Adrenal gland (tissue), 12 donors: ENCODE results near the gene LCOR. TPM values are rescaled to one million over a fixed set of nuclear protein-coding genes. Genes with fewer than 3 reads are reported as not detected.

ENCODE experiments used
- DNase-seq, 7 donors: peaks; one replicate each; pipeline ENCODE4 v3.0.0-alpha.2; 2019 to 2020
- H3K27ac ChIP-seq, 5 donors: fragments of 200-600 bp; sonication (generic) in 4 of 5; 1 replicate in 3 of 5; 2 replicates in 2 of 5; pipeline versions ENCODE4 v1.5.1 to v1.8.0; 2016 to 2020; ENCODE audit warnings: mild to moderate bottlenecking in 1 of 5
- H3K27me3 ChIP-seq: fragments of 200-600 bp; 2 replicates; pipeline ENCODE4 v1.8.0; 2021
- H3K36me3 ChIP-seq, 2 donors: fragments of 200-600 bp; replicated peaks in 1 of 2; 1 replicate in 1 of 2; 2 replicates in 1 of 2; pipeline versions ENCODE4 v1.5.1 to v1.8.0; 2018 to 2022
- H3K4me1 ChIP-seq, 2 donors: fragments of 200-600 bp; replicated peaks in 1 of 2; 1 replicate in 1 of 2; 2 replicates in 1 of 2; pipeline versions ENCODE4 v1.5.1 to v1.8.0; 2018 to 2021
- H3K4me3 ChIP-seq, 4 donors: fragments of 200-600 bp; sonication (generic) in 3 of 4; one replicate each; pipeline ENCODE4 v1.5.1; 2016 to 2018
- H3K9me3 ChIP-seq, 3 donors: fragments of 200-600 bp; sonication (generic) in 1 of 3; replicated peaks in 1 of 3; 1 replicate in 2 of 3; 2 replicates in 1 of 3; pipeline versions ENCODE4 v1.5.1 to v1.8.0; 2016 to 2021
- CTCF ChIP-seq, 6 experiments: fragments of 450-650 bp in 4 of 6; fragments of 200-600 bp in 2 of 6; sonication (generic) in 1 of 6; IDR thresholded peaks; 1 replicate in 5 of 6; 2 replicates in 1 of 6; pipeline versions ENCODE4 v1.5.1 to v1.8.0; 2016 to 2021; ENCODE audit warnings: antibody characterized with exemption in 6 of 6, mild to moderate bottlenecking in 2 of 6, moderate library complexity in 1 of 6
- POLR2A ChIP-seq, 2 donors: fragments of 450-650 bp; IDR thresholded peaks; one replicate each; pipeline ENCODE4 v1.6.1; 2017; ENCODE audit warnings: antibody characterized with exemption in 2 of 2, mild to moderate bottlenecking in 2 of 2, moderate library complexity in 1 of 2
- WGBS, 4 donors: extraction: QIAGEN DNeasy Blood & Tissue Kit in 2 of 4; methylation state at CpG; one replicate each; pipeline versions ENCODE4 v1.1.5 to v1.1.7; 2013 to 2017; 5-methylcytosine and 5-hydroxymethylcytosine counted together
- intact Hi-C, 2 donors: fragments of 100-400 bp; cut with DNase I; formaldehyde crosslinking; loops; one replicate each; pipeline versions ENCODE4 v1.14.1 to v1.15.0; 2022 to 2023
- polyA plus RNA-seq, 3 donors: library from polyadenylated mRNA; stranded (reverse); fragments of 200-250 nt in 2 of 3; fragments of 350-450 nt in 1 of 3; fragmentation: Illumina TruSeq in 1 of 3; extraction: RNeasy Lipid Tissue Mini Kit (QIAGEN cat#74804) in 1 of 3; gene quantifications; one replicate each; pipeline ENCODE4 v1.2.3, GENCODE V29; 2013 to 2014
- total RNA-seq, 9 donors: library from RNA; depleted of rRNA in 4 of 9; stranded (reverse); fragments of >200 nt in 4 of 9; fragments of 120-200 nt in 1 of 9; fragmentation: NEBNext Ultra II Directional in 1 of 9; extraction: Animal tissue kit (Norgen Biotek cat#: 25700) in 1 of 9; gene quantifications; one replicate each; pipeline versions ENCODE4 v1.1.0 to v1.2.4, GENCODE V29; 2013 to 2023
- donor health status: healthy with polysubstance abuse.
- donor health status: Bipolar disorder and iron deficiency.
- donor health status: DM: yes; HTN: yes; CAD: no.
- donor health status: DM: no; HTN: no; CAD: no.
- donor health status: DM: no; HTN: no; CAD: no.
- donor health status: DM: yes; HTN: yes; CAD: no.

The LCOR gene
- total and polyA plus RNA-seq, 12 donors, result 1.5 to 38.4 (median 17.2) TPM

GRCh38 chr10:97006364-97006763, 174.3 kb downstream of the LCOR start:
- WGBS, 4 donors, result 53 to 84% (median 76%) methylated on average over 6 of the region's 6 CpGs

GRCh38 chr10:97007417-97007816, 175.3 kb downstream of the LCOR start:
- TF ChIP-seq CTCF (IDR thresholded peaks at IDR 0.05) (no peak), POLR2A (IDR thresholded peaks at IDR 0.05) (no peak)
- Histone ChIP-seq H3K4me1 (no peaks in the 10 kb centered on the region), H3K36me3 (no peaks in the 10 kb centered on the region), H3K4me3 (no peak overlapping the region), H3K27ac (no peak overlapping the region), H3K27me3 (no peaks in the 10 kb centered on the region), H3K9me3 (peaks cover 0 to 7% (median 0%) of the 10 kb centered on the region in 3 donors)
- intact Hi-C loops, result no loop called here
- no peak for DNase-seq
- 92 to 98% (median 94%) methylated on average over 1 of the region's 1 CpG for WGBS, 4 donors

More at GRCh38 chr10:97006364-97006763, 174.3 kb downstream of the LCOR start:
- no peak overlapping the region for H3K4me3 ChIP-seq
- no peak for DNase-seq
- no peak overlapping the region for H3K27ac ChIP-seq
- H3K4me1 ChIP-seq, result no peaks in the 10 kb centered on the region
- H3K9me3 ChIP-seq, result peaks cover 0 to 7% (median 0%) of the 10 kb centered on the region in 3 donors
- H3K36me3 ChIP-seq, result no peaks in the 10 kb centered on the region
- H3K27me3 ChIP-seq, result no peaks in the 10 kb centered on the region
- no peak for TF ChIP-seq POLR2A (IDR thresholded peaks at IDR 0.05)
- intact Hi-C loops, result no loop called here

GRCh38 chr10:97010695-97011206, 178.7 kb downstream of the LCOR start:
- Histone ChIP-seq H3K9me3 (peaks cover 0 to 7% (median 0%) of the 10 kb centered on the region in 3 donors), H3K36me3 (no peaks in the 10 kb centered on the region), H3K4me3 (no peak overlapping the region), H3K4me1 (no peaks in the 10 kb centered on the region), H3K27ac (no peak overlapping the region), H3K27me3 (no peaks in the 10 kb centered on the region)
- TF ChIP-seq POLR2A (IDR thresholded peaks at IDR 0.05) (no peak), CTCF (IDR thresholded peaks at IDR 0.05) (no peak)
- 69 to 94% (median 91%) methylated on average over 2 to 4 of the region's 4 CpGs for WGBS, 4 donors
- DNase-seq, result no peak
- intact Hi-C loops, result no loop called here

- DNase-seq, result no peak
- Histone ChIP-seq H3K9me3 (peaks cover 0 to 7% (median 0%) of the 10 kb centered on the region in 3 donors), H3K27ac (no peak overlapping the region), H3K4me3 (no peak overlapping the region), H3K36me3 (no peaks in the 10 kb centered on the region), H3K4me1 (no peaks in the 10 kb centered on the region), H3K27me3 (no peaks in the 10 kb centered on the region)
- intact Hi-C loops, result no loop called here
- no peak for TF ChIP-seq POLR2A (IDR thresholded peaks at IDR 0.05)
- TF ChIP-seq CTCF (IDR thresholded peaks at IDR 0.05), result no peak
Observed at GRCh38 chr10:97011397-97011796, 179.3 kb downstream of the LCOR start.

- Histone ChIP-seq H3K36me3 (no peaks in the 10 kb centered on the region), H3K27me3 (no peaks in the 10 kb centered on the region), H3K4me3 (no peak overlapping the region), H3K27ac (no peak overlapping the region), H3K9me3 (peaks cover 0 to 3% (median 0%) of the 10 kb centered on the region in 3 donors), H3K4me1 (no peaks in the 10 kb centered on the region)
- TF ChIP-seq CTCF (IDR thresholded peaks at IDR 0.05) (no peak), POLR2A (IDR thresholded peaks at IDR 0.05) (no peak)
- WGBS, 4 donors, result 80 to 88% (median 83%) methylated on average over 1 to 8 of the region's 8 CpGs
- DNase-seq, result no peak
- intact Hi-C loops, result no loop called here
Observed at GRCh38 chr10:97012470-97012869, 180.4 kb downstream of the LCOR start.
